ENCODE results near the gene RUVBL1. TPM values are rescaled to one million over a fixed set of nuclear protein-coding genes. Genes with fewer than 3 reads are reported as not detected.
A peak's percentile ranks its signal among the peaks of the same experiment; 100 is the strongest.

RUVBL1 gene
- 29.7 and 29.9 TPM in 2 replicates for total RNA-seq
- polyA plus RNA-seq, result 33.5 and 37.2 TPM in 2 replicates

DNA sequence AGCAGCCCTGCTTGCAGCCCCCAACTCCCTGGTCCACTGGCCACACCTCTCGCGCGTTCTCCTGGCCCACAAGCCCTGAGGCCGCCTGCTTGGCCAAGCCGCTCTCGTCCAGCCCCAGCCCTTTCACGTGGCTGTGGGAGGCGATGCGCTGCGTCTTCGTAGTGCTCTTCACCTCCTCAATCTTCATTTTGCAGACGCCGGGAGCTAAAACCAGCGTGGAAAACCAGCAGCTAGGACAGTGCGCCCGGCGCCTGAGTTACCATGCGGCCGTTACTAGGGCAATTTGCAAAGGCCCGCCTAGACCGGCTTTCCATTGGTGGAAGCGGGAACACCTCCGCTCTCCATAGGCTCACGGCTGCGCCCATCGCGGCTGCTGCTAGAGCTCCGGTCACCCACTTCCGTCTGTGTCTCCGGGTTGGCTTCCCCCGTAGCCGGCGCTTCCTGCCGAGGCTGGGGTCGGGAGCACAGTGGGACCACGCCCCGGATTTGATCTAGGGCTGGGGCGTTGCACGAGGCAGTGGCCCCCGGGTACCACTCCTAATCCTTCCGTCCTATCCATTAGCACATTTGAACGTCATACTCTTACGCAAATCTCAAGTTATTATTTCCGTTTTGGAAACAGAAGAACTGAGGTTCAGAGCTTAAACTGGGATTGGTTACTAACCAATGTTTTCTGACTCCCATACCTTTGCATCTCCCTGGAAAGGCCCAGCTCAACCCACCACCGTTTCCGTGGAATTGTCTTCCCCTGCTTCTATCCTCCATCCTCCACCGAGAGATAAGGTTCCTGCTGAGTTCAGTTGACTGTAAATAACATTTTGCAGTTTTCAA, at the start of gene RUVBL1:
RUVBL1 (minus strand) TSS at position 275 of the 831 bp plus-strand sequence; CDS start at position 187, 88 bp downstream.
- Histone ChIP-seq H3K36me3 (replicated peaks; ENCODE audit: insufficient read depth, low read depth) (no peaks in the 10 kb centered on the region), H4K20me1 (ENCODE audit: insufficient read depth, poor library complexity, severe bottlenecking) (no peaks in the 10 kb centered on the region), H3K9me3 (ENCODE audit: low read depth) (no peaks in the 10 kb centered on the region), H3K27me3 (no peaks in the 10 kb centered on the region), H3K4me3 (peak within 1 kb of the TSS; percentile 46), H3K4me2 (peak within 1 kb of the TSS; percentile 89), H3K4me1 (ENCODE audit: insufficient read depth) (no peaks in the 10 kb centered on the region), H3K27ac (peak within 1 kb of the TSS; percentile 81), H3K79me2 (peaks cover 15% of the 10 kb centered on the region), H2AFZ (peak within 1 kb of the TSS; percentile 92), H3K9me2 (replicated peaks; ENCODE audit: insufficient read depth) (no peaks in the 10 kb centered on the region)
- TF ChIP-seq, protein P1, sequence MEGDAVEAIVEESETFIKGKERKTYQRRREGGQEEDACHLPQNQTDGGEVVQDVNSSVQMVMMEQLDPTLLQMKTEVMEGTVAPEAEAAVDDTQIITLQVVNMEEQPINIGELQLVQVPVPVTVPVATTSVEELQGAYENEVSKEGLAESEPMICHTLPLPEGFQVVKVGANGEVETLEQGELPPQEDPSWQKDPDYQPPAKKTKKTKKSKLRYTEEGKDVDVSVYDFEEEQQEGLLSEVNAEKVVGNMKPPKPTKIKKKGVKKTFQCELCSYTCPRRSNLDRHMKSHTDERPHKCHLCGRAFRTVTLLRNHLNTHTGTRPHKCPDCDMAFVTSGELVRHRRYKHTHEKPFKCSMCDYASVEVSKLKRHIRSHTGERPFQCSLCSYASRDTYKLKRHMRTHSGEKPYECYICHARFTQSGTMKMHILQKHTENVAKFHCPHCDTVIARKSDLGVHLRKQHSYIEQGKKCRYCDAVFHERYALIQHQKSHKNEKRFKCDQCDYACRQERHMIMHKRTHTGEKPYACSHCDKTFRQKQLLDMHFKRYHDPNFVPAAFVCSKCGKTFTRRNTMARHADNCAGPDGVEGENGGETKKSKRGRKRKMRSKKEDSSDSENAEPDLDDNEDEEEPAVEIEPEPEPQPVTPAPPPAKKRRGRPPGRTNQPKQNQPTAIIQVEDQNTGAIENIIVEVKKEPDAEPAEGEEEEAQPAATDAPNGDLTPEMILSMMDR (IDR thresholded peaks at IDR 0.05; ENCODE audit: poor library complexity), result no peak
- TF ChIP-seq EZH2 (IDR thresholded peaks at IDR 0.05; ENCODE audit: borderline replicate concordance), result no peak
- TF ChIP-seq EZH2phosphoT487 (IDR thresholded peaks at IDR 0.05; ENCODE audit: low read depth, severe bottlenecking, unreplicated experiment), result no peak
- WGBS (ENCODE audit: low lambda C conversion rate, missing lambda C conversion rate), result 4% methylated on average over 47 of the region's 47 CpGs
- peak; percentile 98 for DNase-seq (ENCODE audit: low spot score)

DNA sequence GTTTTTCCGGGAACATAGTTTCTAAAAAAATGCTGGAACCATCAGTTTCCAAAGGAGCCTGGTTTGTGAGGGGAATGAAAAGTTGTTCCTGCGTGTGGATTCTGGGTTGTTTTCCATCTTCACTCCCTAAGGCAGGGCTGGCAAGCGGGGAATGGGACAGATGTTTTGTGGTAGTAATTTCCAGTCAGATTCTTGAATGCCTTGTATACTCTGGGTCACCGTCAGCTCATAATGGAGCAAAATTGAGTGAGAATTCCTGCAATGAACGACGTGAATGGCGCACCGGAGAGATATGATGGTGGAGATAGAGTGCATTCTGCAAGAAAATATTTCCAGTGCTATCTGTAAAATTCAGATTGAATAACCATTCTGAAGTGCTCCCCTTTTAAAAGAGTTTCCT, 49.6 kb upstream of the RUVBL1 start:
- TF ChIP-seq, protein P1 (IDR thresholded peaks at IDR 0.05; ENCODE audit: poor library complexity), result no peak
- TF ChIP-seq EZH2phosphoT487 (IDR thresholded peaks at IDR 0.05; ENCODE audit: low read depth, severe bottlenecking, unreplicated experiment) (no peak), EZH2 (IDR thresholded peaks at IDR 0.05; ENCODE audit: borderline replicate concordance) (no peak)
- 68% methylated on average over 8 of the region's 8 CpGs for WGBS (ENCODE audit: low lambda C conversion rate, missing lambda C conversion rate)
- peaks cover 3% of the 10 kb centered on the region for H3K79me2 ChIP-seq

DNA sequence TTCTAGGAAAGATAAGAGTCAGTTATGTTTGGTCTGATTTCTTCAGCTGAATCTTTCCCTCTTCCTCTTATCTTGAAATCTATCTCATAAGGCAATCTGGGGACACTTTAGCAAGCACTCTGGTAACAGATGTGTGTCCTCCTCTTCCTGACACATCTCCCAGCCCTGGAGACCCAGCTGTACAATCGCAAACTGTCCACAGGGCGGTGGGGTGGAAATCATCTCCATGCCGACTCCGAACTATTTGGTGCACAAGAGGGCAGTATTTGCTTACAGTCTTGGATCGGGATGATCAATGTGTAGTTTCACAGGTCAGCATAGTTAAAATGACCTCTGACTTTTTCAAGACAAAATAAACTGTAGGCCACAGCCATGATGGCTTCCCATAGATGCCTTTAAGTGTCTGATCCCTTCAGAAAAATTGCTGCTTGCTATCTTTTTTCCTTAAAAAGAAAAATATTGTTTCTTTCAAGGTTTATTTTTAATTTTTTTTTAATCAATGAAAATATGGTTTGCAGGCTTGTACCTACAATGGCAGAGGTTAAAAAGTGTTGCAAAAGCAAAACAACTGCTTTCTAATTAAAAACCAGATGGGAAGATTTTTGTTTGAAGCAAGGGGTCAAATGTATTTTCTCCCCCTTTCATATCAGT, 47.4 kb upstream of the RUVBL1 start:
- Histone ChIP-seq H3K9me3 (ENCODE audit: low read depth) (no peaks in the 10 kb centered on the region), H2AFZ (no peak overlapping the region), H3K4me3 (no peak overlapping the region), H3K27me3 (no peaks in the 10 kb centered on the region), H3K9me2 (replicated peaks; ENCODE audit: insufficient read depth) (no peaks in the 10 kb centered on the region), H3K4me2 (no peak overlapping the region), H3K79me2 (peaks cover 3% of the 10 kb centered on the region), H3K36me3 (replicated peaks; ENCODE audit: insufficient read depth, low read depth) (no peaks in the 10 kb centered on the region), H3K4me1 (ENCODE audit: insufficient read depth) (peaks cover 33% of the 10 kb centered on the region), H4K20me1 (ENCODE audit: insufficient read depth, poor library complexity, severe bottlenecking) (no peaks in the 10 kb centered on the region), H3K27ac (no peak overlapping the region)
- DNase-seq (ENCODE audit: low spot score), result peak; percentile 86
- 12% methylated on average over 5 of the region's 5 CpGs for WGBS (ENCODE audit: low lambda C conversion rate, missing lambda C conversion rate)
- no peak for TF ChIP-seq EZH2phosphoT487 (IDR thresholded peaks at IDR 0.05; ENCODE audit: low read depth, severe bottlenecking, unreplicated experiment)
- TF ChIP-seq, protein P1 (IDR thresholded peaks at IDR 0.05; ENCODE audit: poor library complexity), result peak; percentile 91

More for the DNA sequence above, 49.6 kb upstream of the RUVBL1 start:
- no peaks in the 10 kb centered on the region for H3K36me3 ChIP-seq (replicated peaks; ENCODE audit: insufficient read depth, low read depth)
- no peaks in the 10 kb centered on the region for H3K27me3 ChIP-seq
- H3K4me1 ChIP-seq (ENCODE audit: insufficient read depth), result peaks cover 17% of the 10 kb centered on the region
- DNase-seq (ENCODE audit: low spot score), result no peak
- H3K9me2 ChIP-seq (replicated peaks; ENCODE audit: insufficient read depth), result no peaks in the 10 kb centered on the region
- H4K20me1 ChIP-seq (ENCODE audit: insufficient read depth, poor library complexity, severe bottlenecking), result no peaks in the 10 kb centered on the region
- H3K27ac ChIP-seq, result no peak overlapping the region
- no peak overlapping the region for H2AFZ ChIP-seq
- H3K4me2 ChIP-seq, result no peak overlapping the region
- H3K9me3 ChIP-seq (ENCODE audit: low read depth), result no peaks in the 10 kb centered on the region
- no peak overlapping the region for H3K4me3 ChIP-seq

Measured in hepatocyte (in vitro differentiated cells).